ENCODE results near the gene TDRD3. TPM values are rescaled to one million over a fixed set of nuclear protein-coding genes. Genes with fewer than 3 reads are reported as not detected.

The TDRD3 gene
- total RNA-seq, 4 donors from 2014 or later = 14.5 to 33.8 (median 16.1) TPM

DNA sequence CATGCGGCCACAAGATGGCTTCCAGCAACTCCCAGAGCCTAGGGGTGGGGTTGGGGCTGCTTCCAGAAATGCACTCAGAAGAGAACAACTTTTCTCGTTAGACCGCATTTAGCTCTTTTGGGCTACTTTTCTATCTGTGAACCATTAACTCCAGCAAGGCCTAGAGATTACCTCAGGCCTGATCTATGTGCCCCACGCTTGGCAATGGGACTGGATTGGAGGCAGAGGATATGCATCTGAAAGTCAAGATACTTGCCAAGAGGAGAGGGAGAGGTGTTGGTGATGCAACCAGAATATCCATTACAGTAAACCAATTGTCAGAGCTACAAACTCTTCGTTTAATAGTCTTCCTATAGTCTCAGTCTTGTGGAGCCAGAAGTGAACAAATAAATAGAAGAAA lies 177.7 kb downstream of the TDRD3 start:
- no peak for DNase-seq
- intact Hi-C loops (cut with DNase I) = no loop called here
- TF ChIP-seq, protein P1, sequence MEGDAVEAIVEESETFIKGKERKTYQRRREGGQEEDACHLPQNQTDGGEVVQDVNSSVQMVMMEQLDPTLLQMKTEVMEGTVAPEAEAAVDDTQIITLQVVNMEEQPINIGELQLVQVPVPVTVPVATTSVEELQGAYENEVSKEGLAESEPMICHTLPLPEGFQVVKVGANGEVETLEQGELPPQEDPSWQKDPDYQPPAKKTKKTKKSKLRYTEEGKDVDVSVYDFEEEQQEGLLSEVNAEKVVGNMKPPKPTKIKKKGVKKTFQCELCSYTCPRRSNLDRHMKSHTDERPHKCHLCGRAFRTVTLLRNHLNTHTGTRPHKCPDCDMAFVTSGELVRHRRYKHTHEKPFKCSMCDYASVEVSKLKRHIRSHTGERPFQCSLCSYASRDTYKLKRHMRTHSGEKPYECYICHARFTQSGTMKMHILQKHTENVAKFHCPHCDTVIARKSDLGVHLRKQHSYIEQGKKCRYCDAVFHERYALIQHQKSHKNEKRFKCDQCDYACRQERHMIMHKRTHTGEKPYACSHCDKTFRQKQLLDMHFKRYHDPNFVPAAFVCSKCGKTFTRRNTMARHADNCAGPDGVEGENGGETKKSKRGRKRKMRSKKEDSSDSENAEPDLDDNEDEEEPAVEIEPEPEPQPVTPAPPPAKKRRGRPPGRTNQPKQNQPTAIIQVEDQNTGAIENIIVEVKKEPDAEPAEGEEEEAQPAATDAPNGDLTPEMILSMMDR (IDR thresholded peaks at IDR 0.05) = no peak
- no peak for TF ChIP-seq POLR2A (IDR thresholded peaks at IDR 0.05)
- H3K4me1 ChIP-seq = peaks cover 0 to 4% (median 0%) of the 10 kb centered on the region in 3 donors
- no peak overlapping the region for H3K4me3 ChIP-seq
- H3K9me3 ChIP-seq = no peaks in the 10 kb centered on the region
- H3K36me3 ChIP-seq = peaks cover 0 to 37% (median 0%) of the 10 kb centered on the region in 3 donors
- H3K27ac ChIP-seq = no peak overlapping the region
- WGBS, 2 donors = 89% methylated on average over 5 of the region's 5 CpGs
- H3K27me3 ChIP-seq = no peaks in the 10 kb centered on the region

DNA sequence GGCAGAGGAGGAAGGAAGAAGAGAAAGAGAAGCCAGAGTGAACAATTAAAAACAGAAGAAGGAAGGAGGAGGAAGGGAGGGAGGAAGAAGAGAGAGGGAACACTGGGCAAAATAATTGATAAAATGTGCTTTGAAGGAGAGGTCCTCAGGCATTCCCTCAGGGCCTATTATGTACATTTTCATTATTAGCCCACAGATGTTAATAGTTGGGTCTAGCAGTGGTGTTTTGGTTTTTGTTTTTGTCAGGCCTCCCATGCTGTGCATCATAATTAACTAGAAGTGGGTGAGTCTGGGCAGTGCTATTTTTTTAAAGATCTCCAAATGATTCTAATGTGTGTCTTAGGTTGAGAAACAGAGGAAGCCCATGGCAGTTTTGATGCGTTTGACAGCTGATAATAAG lies 178.1 kb downstream of the TDRD3 start:
- 85 to 100% methylated on average over 1 of the region's 1 CpG for WGBS, 2 donors
- H3K36me3 ChIP-seq = peaks cover 0 to 33% (median 0%) of the 10 kb centered on the region in 3 donors
- TF ChIP-seq, protein P1 (IDR thresholded peaks at IDR 0.05) = no peak
- no peaks in the 10 kb centered on the region for H3K27me3 ChIP-seq
- intact Hi-C loops (cut with DNase I) = no loop called here
- H3K27ac ChIP-seq = no peak overlapping the region
- peaks cover 0 to 4% (median 0%) of the 10 kb centered on the region in 3 donors for H3K4me1 ChIP-seq
- DNase-seq = no peak
- H3K9me3 ChIP-seq = no peaks in the 10 kb centered on the region
- H3K4me3 ChIP-seq = no peak overlapping the region

DNA sequence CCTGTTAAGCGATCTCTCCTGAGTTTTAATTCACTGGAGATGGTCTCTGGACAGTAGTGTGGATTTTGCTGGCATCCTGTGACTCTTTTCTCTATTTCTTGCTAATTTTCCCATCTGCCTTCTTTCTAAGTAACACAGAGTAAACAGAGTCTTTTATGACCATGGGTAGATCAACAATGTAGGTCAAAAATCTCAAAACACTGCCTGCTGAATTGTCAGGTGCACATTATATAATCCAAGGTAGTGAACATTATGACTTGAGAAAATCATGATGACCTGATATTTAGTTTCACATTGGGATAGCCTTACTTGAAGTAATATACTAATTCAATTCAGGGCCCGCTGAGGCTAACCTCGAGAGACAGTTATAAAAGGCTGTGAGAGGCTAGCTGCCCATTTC lies 180.7 kb downstream of the TDRD3 start:
- Histone ChIP-seq H3K27ac (no peak overlapping the region), H3K4me3 (no peak overlapping the region), H3K36me3 (peaks cover 0 to 12% (median 0%) of the 10 kb centered on the region in 3 donors), H3K27me3 (no peaks in the 10 kb centered on the region), H3K4me1 (no peaks in the 10 kb centered on the region), H3K9me3 (no peaks in the 10 kb centered on the region)
- 87 to 94% methylated on average over 3 of the region's 3 CpGs for WGBS, 2 donors
- intact Hi-C loops (cut with DNase I) = no loop called here
- no peak for DNase-seq
- no peak for TF ChIP-seq POLR2A (IDR thresholded peaks at IDR 0.05)
- TF ChIP-seq, protein P1 (IDR thresholded peaks at IDR 0.05) = no peak

DNA sequence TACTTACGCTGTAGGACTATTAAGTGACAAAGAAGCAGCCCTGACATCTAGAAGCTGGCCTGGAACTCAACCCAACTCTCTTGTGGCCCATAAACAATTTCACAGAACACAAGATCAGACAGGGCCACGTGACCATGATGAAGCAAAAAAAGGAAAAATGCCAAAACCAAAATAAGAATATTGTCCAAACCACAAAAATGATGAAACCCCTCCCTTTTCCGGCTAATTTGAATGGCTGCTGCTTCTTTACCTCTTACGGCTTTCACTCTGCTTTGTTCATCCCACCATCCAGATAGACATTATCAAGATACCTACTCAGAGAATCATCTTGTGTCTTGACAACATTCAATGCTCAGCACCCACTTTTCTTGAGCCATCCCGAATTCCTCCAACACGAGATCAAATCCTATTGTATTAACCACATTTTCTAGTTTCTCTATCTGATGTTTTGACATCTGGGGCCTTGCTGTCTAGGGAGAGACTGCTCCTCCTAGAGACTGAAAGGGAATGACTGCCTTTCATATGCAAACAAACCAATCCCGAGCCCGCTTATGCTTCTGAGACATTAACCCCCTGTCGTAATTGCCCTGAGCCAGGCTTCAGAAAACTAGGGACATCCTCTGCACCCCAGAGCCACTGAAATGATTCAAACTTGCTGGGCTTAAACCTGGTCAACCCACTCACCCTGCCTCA lies 186.3 kb downstream of the TDRD3 start:
- 67 to 73% methylated on average over 9 of the region's 9 CpGs for WGBS, 2 donors
- Histone ChIP-seq H3K36me3 (no peaks in the 10 kb centered on the region), H3K27ac (peak overlapping the region in 2 of 4 donors; percentile 25 to 49), H3K4me1 (peaks cover 0 to 9% (median 0%) of the 10 kb centered on the region in 3 donors), H3K9me3 (peaks cover 0 to 6% (median 0%) of the 10 kb centered on the region in 3 donors), H3K27me3 (no peaks in the 10 kb centered on the region), H3K4me3 (no peak overlapping the region)
- no peak for DNase-seq
- TF ChIP-seq, protein P1 (IDR thresholded peaks at IDR 0.05) = no peak
- no peak for TF ChIP-seq POLR2A (IDR thresholded peaks at IDR 0.05)
- intact Hi-C loops (cut with DNase I) = no loop called here

DNA sequence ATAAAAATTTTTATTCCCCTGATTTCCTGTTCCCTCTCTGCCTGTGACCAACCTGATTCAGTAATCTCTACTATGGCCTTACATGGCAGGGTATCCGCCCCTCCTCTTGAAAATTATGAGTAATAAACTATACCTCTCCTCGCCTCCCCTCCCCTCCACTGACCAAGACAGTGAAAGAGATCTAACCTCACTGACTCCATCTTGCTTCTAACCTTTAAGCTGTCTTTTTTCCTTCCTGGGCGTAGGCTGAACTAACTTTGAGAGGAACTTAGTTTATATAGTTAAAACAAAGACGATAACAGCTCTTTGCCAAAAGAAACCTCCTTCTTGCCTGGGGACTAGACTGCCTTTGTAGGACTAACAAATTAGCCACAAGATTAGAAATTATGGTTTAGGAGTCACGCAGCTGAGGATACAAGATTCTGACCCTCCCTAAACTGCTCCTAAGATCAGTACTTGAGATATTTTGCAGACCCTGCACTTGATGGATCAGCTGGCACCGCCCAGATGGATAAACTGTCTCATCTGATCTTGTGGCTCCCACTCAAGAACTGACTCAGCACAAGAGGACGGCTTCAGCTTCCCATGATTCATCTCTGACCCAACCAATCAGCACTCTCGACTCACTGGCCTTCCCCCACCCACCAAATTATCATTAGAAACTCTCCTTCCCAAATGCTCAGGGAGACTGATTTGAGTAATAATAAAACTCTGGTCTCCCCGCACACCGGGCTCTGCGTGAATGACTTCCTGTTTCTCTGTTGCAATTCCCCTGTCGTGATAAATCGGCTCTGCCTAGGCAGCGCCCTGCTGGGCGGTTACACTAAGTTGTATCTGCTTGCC lies 187.1 kb downstream of the TDRD3 start:
- 63 to 71% methylated on average over 14 to 15 of the region's 15 CpGs for WGBS, 2 donors
- Histone ChIP-seq H3K9me3 (peaks cover 0 to 6% (median 0%) of the 10 kb centered on the region in 3 donors), H3K4me3 (no peak overlapping the region), H3K27me3 (no peaks in the 10 kb centered on the region), H3K36me3 (no peaks in the 10 kb centered on the region), H3K4me1 (peaks cover 0 to 9% (median 0%) of the 10 kb centered on the region in 3 donors), H3K27ac (peak overlapping the region in 2 of 4 donors; percentile 25 to 49)
- intact Hi-C loops (cut with DNase I) = no loop called here
- TF ChIP-seq POLR2A (IDR thresholded peaks at IDR 0.05) = no peak
- TF ChIP-seq, protein P1 (IDR thresholded peaks at IDR 0.05) = no peak
- DNase-seq = no peak

Measured in esophagus squamous epithelium (tissue), 5 donors.